NCI-H748 treated with DMSO at 0.1 percent for 48 hours (cell line): Measurements from ENCODE around the gene CD300C.
"Not testable (repeated sequence)": the region's sequence is repeated elsewhere in the genome, so short reads cannot be mapped to it uniquely, and the experiment has no call there.

Experiments
- DNase-seq: peaks from one replicate; lab custom pipeline; 2025; lab: John Stamatoyannopoulos, UW

CD300C gene

GRCh38 chr17:74561586-74561985, 15.7 kb upstream of the CD300C start:
- no peak for DNase-seq

DNA sequence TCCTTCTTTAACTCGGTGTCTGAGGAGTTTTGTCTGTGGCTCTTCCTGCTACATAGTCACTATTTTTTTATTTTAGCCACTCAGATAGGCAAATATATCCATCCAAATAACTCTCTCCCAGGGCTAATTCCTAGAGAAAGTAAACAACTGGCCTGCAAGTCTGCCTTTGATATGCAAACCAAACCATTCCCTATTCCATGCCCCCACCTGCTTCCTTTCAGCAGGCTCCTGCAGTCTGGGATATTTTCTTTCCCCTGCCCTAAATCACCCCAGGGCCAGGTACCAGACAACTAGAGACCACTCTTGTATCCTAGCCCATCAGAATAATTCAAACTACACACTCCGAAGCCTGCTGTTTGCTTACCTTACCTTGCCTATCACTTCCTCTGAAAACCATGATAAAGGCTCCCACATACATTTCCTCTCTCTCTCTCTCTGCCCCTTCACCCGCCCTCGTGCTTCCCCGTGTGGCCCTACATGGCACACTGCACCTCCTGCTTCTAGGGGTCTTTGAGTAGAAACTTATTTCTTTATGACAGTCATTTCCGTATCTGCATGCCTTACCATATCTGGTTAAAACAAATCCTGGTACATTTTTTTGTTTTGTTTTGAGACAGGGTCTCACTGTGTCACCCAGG, 13.1 kb upstream of the CD300C start:
- no peak for DNase-seq

DNA sequence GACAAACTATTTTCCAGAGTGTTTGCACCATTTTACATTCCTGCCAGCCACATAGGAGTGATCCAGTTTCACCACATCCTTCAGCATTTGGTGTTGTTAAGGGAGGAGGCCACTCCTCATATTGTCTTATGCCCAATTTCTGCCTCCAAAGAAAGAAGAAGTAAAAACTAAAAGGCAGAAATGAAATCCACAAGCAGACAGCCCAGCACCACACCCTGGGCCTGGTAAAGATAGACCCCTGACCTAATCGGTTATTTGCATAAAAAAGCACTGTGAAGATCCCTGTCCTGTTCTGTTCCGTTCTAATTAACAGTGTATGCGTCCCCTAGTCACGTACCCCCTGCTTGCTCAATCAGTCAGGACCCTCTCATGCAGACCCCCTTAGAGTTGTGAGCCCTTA, 12.5 kb upstream of the CD300C start:
- not testable (repeated sequence) for DNase-seq

- DNase-seq = no peak
Measured at GRCh38 chr17:74555427-74555940, 9.6 kb upstream of the CD300C start.

DNA sequence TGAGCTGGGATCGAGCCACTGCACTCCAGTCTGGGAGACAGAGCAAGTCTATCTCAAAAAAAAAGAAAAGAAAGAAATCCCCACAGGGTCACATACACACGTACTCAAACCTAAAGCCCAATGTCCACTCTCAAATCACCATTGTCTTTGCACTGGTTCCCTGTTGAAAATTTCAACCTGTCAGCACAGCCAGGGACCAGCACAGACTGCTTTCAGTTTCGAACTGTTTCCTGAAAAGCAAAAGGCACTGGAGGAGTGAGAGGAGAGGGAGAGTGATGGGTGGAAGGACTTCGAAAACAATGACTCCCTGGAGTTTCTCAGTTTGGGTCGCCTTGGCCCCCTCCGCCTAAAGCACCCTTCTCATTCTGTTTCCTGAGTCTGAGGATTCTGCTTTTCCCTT, 9.0 kb upstream of the CD300C start:
- DNase-seq = no peak

DNA sequence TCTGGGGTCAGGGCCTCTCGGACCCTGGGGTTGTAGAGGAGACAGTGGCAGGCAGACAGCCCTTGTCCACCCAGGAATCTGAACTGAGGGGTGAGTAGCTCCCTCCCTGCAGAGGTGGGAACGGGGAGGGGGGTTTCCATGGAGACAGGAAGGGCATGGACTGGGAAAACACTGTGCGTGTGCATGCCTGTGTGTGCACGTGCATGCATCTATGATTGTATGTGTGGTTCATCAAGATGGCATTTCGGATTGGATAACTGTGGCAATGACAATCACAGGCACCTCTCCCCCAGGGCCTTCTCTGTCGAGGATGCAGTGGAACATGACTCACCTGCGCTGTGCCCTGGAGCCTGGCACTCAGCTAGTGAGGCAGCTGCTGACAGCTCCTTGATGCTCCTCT, 6.1 kb upstream of the CD300C start:
- DNase-seq = no peak

DNA sequence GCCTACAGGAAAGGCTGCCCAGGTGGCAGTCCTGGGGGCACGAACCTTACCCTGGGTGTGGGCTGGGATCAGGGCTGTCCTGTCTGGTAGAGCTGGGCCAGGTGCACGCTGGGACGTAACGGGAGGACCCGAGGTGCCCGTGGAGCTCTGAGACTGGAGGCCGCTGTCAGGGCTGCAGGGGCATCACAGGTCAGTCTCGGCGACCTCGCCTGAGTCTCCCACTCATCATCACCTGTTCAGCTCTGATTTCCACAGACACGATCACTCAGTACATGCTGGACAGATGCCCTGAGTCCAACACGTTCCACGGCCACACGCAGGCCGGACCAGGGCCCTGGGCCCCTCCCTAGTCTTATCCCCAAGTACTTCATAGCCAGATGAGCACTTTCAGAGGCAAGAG, 4.7 kb upstream of the CD300C start:
- no peak for DNase-seq

DNA sequence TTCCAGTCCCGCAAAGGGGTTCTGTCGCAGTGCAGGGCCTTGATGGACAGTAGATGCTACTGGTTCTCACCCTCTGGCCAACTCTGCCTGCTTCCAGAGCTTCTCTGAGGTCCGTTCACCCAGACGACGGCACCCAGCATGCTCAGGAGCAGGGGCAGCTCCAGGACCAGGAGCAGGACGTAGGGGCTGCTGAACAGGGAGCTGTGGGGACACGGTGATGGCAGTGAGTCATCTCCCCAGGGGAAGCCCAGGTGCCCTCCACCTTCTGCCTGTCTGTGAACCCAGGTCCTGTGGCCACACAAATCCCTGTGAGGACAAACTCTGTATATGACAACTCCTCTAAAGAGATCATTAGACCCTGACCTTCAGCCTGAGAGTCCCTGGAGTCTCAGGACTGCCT, 3.4 kb upstream of the CD300C start:
- no peak for DNase-seq

- no peak for DNase-seq
Measured at GRCh38 chr17:74547736-74548135, 1.8 kb upstream of the CD300C start.

DNA sequence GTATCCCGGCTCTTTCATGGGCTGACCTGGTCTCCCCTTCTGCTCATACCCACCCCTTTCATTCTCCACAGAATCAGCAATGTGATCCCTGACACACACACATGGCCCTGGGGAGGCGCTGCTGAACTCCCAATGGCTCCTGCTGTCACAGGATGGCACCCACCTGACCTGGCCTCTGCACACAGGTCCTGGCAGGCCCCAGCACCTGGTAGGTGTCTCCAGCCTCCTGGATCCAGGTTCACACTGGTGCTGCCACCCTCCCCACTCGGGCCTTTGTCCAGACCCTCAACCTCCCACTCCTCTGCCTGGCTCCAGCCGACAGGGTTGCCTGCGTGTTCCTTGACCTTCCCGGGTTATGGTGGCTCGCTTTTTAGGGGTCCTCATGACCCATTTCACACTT, 1.3 kb upstream of the CD300C start:
- no peak for DNase-seq

DNA sequence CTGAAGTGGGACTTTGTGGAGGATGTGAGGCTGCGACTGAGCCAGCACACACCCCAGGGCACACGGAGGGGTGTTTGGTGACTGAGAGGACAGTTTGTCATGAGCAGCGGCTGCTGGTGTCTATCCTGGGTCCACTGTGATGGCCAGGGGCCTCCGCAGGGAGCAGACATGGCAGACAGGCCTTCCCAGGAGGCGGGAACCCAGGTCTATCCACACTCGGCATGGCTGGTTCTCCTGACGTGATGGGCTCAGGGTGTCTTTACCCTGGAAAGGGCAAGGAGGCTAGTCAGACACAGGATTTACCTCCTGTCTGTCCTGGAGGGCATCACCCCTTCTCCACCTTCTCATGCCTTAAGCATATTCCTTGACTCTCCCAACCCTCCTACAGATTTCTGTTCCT, 671 bp upstream of the CD300C start:
- no peak for DNase-seq

- DNase-seq = no peak
Measured at GRCh38 chr17:74544991-74545842, 698 bp downstream of the CD300C start.

DNA sequence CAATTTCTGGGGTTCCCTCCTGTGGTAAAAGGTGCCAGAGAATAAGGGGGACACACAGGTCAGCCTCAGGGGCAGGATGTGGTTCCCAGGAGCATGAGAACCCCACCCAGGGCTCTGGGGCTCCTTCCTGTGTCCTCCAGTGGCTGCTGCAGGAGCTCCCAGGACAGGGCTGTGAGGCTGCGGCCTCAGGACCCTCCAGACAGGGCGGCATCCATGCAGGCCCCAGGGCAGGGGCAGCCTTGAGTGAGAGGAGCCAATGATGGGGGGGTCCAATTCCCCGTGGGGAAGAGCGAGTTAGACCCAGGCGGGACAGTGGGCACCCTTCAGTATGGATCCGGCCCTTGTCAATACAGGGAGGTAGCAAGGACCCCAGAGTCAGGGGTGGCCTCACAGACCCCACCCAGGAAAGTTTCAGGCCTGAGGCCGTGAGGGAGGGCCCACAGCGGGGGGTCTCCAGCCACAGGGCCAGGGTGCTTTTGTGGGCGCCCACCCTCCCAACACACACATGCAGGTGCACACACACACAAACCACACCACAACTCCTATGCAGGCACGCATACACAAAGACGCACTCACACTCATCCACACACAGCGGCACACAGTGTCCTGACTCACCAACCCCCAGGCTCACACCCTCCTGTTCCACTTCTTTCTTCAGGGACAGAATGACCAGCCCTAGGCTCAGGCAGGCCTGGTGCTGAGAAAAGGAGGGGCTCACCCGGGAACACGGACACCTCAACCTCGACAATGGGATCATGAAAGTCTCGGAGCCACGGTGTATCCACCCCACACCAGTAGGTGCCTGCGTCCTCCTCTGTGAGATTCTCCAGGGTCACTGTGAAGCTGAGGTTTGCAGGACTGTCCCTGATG, 1.8 kb downstream of the CD300C start:
- no peak for DNase-seq

DNA sequence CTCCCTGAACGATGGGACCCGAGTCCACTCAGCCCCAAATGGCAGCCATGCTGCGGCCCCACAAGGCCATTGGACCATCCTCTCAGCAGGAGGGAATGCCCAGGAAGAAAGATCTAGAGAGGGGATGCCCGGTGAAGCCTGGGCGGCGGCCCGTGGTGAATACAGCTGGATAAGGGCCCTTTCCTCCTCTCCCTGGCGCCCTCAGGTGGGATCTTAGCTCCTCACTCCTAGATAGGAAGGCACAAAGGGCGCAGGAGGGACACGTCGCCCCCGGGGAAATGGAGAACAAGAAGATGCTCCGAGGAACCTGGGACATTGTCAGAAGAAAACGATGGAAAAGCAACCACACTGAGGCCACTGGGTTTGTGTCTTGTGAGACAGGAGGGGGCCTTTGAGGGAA, 2.5 kb downstream of the CD300C start:
- no peak for DNase-seq

DNA sequence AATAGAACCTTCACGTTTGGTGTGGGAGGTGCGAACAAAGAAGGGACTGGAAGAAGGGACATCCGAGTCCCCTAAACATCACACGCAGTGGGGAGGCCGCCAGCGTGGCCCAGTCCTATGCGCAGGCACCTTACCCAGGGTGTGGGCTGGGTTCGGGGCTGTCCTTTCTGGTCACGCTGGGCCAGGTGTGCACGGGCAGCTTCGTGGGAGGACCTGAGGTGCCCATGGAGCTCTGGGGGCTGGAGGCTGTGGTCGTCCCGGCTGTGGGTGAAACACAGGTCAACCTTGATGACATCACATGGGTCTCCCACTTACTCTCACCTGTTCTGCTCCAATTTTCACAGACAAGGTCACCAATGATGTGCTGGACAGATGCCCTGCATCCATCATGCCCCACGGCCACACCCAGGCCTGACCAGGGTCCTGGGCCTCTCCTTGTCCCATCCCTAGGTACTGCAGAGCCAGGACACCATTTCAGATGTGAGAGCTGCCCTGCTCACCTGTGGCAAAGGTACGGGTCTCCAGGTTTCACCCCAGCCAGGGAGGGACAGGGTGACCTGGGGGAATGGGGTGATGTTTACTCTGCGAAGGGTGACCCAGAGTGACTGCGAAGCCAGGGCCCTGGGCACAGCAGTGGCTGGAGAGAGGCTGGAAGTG, 3.1 kb downstream of the CD300C start:
- no peak for DNase-seq

GRCh38 chr17:74542166-74542565, 3.7 kb downstream of the CD300C start:
- no peak for DNase-seq

DNA sequence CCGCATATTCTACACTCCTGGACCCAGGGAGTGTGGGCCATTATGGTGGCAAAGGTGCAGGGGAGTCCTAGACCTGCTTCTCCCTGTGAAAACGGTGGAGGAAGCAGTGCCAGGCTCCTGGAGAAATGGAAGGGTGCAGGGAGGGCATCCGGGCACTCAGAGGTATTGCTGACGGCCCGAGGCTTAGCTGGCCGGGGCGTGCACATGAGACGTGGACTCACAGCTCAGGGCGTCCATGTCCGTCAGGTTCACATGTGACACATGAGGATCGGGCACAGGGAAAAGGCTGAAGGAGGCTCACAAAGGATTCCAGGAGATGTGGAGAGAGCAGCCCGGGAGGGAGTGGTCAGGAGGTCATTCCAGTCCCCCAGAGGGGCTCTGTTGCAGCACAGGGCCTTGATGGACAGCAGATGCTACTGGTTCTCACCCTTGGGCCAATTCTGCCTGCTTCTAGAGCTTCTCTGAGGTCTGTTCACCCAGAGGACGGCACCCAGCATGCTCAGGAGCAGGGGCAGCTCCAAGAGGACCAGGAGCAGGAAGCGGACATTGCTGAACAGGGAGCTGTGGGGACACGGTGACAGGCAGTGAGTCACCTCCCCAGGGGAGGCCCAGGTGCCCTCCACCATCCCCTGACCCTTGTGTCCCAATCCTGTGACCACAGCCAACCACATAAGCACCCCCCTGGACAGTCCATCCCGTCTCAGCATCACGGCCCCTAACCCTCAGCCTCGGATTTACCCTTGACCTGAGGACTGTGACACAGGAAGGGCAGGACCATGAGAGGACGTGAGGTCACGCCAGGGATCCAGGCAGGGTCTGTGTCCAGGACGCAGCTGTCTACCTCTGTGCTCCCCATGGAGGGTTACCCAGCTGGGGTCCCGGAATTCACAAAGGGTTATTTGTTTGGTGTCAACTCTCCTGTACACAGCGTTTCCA, 4.5 kb downstream of the CD300C start:
- DNase-seq = no peak

DNA sequence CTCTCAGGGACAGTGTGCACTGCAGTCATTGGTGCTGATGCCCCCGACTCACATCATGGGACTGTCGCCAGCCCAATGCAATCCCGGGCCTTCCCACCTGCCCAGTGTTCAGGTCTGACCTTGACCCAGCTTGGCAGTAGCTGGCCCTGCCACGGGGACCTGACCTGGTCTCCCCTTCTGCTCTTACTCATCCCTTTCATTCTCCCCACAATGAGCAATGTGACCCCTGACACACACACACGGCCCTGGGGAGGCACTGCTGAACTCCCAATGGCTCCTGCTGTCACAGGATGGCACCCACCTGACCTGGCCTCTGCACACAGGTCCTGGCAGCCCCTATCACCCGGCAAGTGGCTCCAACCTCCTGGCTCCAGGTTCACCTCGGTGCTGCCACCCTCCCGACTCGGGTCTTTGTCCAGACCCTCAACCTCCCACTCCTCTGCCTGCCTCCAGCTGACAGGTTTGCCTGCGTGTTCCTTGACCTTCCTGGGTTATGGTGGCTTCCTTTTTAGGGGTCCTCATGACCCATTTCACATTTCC, 6.6 kb downstream of the CD300C start:
- DNase-seq = no peak

DNA sequence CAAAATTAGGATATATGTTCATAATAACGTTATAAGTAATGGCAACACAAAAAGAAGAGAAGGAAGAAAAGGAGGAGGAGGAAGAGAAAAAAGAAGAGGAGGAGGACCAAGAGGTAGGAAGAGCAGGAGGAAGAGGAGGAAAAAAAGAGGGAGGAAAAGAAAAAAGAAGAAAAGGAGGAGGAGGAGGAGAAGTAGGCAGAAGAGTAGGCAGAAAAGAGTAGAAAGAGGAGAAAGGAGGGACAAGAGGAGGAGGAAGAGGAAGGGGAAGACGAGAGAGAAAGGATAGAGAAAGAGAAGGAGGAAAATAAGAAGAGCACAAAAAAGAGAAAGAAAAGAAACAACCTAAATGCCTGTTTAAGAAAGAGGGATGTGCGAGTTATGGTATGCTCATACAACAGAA, 9.0 kb downstream of the CD300C start:
- DNase-seq = no peak

DNA sequence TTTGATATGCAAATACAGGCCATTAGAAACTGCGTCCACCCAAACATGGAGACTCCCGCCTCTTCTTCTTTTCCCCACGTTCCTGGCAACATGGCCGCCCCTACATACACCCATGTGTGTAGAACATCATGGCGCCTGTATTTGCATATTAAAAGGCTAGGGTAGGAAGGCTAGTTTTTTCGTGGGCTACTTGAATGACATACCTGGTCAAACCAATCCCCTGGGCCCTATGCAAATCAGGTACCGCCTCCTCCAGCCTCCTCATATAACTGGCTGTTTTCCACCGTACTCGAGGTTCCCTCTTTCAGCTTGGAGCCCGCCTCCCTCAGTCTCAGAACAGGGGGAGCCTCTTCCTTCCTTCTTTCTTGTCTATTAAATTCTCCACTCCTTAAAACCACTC, 13.8 kb downstream of the CD300C start:
- no peak for DNase-seq
